ENCODE data around the gene NRIP2. TPM values are rescaled to one million over a fixed set of nuclear protein-coding genes. Genes with fewer than 3 reads are reported as not detected.

NRIP2 gene
- total RNA-seq, 4 donors from 2014 or later, result 6.6 to 33.1 (median 28.8) TPM

DNA sequence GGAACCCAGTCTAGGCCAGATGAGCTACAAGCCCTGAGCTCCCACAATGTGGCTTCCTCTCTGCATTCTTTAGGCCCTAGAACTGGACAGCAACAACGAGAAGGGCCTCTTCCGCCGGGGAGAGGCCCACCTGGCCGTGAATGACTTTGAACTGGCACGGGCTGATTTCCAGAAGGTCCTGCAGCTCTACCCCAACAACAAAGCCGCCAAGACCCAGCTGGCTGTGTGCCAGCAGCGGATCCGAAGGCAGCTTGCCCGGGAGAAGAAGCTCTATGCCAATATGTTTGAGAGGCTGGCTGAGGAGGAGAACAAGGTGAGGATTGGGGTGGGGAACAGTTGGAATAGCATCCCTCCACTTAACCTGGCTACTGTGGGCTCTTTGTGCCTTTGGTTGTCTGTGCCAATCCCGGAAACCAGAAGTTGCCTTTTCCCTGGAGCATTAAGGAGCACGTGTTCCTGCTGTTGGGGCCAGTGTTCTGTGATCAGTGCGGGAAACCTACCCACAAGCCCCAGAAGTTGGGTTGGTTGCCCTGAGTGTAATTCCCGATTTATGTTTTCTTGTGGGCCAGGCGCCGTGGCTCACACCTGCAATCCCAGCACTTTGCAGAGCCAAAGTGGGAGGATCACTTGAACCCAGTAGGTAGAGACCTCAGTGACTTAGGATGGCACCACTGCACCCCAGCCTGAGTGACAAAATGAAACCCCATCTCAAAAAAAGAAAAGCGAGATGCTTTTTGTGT, 33.6 kb downstream of the NRIP2 start:
- peaks cover 5 to 55% (median 17%) of the 10 kb centered on the region in 4 donors for H3K4me1 ChIP-seq
- no peak overlapping the region for H3K4me3 ChIP-seq
- H3K27me3 ChIP-seq, result no peaks in the 10 kb centered on the region
- no peaks in the 10 kb centered on the region for H3K9me3 ChIP-seq
- peaks cover 3 to 88% (median 38%) of the 10 kb centered on the region in 3 donors for H3K36me3 ChIP-seq
- no peak for DNase-seq (ENCODE audit: low spot score in 2 of 2)
- no peak for TF ChIP-seq EP300 (IDR thresholded peaks at IDR 0.05)
- no peak for TF ChIP-seq POLR2A (IDR thresholded peaks at IDR 0.05)
- TF ChIP-seq, protein P1, sequence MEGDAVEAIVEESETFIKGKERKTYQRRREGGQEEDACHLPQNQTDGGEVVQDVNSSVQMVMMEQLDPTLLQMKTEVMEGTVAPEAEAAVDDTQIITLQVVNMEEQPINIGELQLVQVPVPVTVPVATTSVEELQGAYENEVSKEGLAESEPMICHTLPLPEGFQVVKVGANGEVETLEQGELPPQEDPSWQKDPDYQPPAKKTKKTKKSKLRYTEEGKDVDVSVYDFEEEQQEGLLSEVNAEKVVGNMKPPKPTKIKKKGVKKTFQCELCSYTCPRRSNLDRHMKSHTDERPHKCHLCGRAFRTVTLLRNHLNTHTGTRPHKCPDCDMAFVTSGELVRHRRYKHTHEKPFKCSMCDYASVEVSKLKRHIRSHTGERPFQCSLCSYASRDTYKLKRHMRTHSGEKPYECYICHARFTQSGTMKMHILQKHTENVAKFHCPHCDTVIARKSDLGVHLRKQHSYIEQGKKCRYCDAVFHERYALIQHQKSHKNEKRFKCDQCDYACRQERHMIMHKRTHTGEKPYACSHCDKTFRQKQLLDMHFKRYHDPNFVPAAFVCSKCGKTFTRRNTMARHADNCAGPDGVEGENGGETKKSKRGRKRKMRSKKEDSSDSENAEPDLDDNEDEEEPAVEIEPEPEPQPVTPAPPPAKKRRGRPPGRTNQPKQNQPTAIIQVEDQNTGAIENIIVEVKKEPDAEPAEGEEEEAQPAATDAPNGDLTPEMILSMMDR (IDR thresholded peaks at IDR 0.05), result no peak
- 69 to 79% methylated on average over 15 to 16 of the region's 16 CpGs for WGBS, 2 donors
- peak overlapping the region in 1 of 4 donors; percentile 4 for H3K27ac ChIP-seq

DNA sequence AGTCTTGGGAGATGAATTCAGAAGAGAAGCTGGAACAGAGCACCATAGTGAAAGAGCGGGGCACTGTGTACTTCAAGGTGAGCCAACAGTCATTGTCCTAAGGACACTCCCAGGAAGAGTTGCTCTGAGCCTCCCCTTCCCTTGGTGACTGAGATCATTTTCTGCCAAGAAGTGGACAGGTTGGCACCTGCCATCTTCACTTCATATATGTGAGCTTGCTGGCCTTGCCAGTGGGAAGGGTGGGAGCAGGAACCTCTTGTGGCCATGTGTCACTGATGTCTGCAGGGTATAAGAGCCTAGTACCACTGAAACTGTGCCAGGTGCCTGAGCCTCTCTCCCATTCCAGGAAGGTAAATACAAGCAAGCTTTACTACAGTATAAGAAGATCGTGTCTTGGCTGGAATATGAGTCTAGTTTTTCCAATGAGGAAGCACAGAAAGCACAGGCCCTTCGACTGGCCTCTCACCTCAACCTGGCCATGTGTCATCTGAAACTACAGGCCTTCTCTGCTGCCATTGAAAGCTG, 34.7 kb downstream of the NRIP2 start:
- Histone ChIP-seq H3K4me3 (no peak overlapping the region), H3K27ac (no peak overlapping the region), H3K36me3 (peaks cover 3 to 82% (median 38%) of the 10 kb centered on the region in 3 donors), H3K4me1 (peaks cover 5 to 59% (median 20%) of the 10 kb centered on the region in 4 donors), H3K27me3 (no peaks in the 10 kb centered on the region), H3K9me3 (no peaks in the 10 kb centered on the region)
- 87 to 97% methylated on average over 3 of the region's 3 CpGs for WGBS, 2 donors
- DNase-seq (ENCODE audit: low spot score in 2 of 2), result no peak
- TF ChIP-seq POLR2A (IDR thresholded peaks at IDR 0.05) (no peak), EP300 (IDR thresholded peaks at IDR 0.05) (no peak)
- TF ChIP-seq, protein P1 (IDR thresholded peaks at IDR 0.05), result no peak

DNA sequence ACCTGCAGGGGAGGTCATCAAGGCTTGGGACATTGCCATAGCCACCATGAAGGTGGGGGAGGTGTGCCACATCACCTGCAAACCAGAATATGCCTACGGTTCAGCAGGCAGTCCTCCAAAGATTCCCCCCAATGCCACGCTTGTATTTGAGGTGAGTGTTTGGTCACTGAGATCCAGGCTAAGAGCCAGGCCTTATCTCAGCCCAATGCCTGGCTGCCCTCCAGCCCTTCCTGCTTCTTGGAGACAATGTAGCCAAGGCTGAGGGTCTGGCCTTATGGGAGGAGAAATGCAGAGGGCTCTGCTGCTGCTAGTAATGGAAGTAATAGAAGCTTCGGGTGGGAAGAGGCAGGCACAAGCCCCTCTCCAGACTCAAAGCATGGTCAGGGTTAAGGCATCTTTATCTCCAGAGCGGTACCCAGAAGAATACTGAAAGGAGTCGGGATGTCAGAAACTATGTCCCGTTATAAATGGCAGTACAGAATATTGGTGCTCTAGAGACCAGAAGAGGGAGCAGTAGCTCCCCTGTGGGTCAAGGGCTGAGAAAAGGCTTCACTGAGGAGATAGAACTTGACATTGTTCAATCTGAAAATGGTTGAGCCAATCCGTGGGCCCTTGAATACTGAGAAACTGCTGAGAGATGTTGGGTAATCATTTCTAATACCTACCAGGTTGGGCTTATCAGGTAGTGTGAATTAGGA, 37.0 kb downstream of the NRIP2 start:
- peaks cover 3 to 59% (median 32%) of the 10 kb centered on the region in 3 donors for H3K36me3 ChIP-seq
- peaks cover 5 to 49% (median 20%) of the 10 kb centered on the region in 4 donors for H3K4me1 ChIP-seq
- no peak for DNase-seq (ENCODE audit: low spot score in 2 of 2)

DNA sequence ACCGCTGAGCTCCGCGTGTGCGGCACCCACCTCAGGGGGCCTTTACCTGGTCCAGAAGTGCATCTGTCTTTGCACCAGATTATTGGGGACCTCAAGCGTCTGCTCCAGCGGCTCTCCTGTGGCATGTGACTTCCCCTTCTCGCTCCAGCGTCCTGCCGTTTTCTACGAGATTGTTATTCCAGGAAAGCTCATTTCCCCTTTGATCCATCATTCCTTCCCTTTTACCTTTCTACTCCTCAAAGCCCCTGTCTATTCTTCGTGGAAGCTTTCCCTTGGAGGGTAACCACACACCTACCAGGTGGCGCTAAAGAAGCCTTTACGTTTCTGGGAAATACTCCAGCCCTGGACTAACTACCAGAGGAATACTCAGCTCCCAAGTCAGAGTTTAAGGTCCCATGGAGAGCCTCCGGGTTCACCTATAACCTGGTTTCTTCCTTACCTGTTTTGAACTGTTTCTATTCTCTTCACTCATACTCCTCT, 38.6 kb downstream of the NRIP2 start:
- TF ChIP-seq POLR2A (IDR thresholded peaks at IDR 0.05) (no peak), EP300 (IDR thresholded peaks at IDR 0.05) (no peak)
- TF ChIP-seq, protein P1 (IDR thresholded peaks at IDR 0.05), result no peak
- H3K27ac ChIP-seq, result peak overlapping the region; percentile 88 to 97 (median 92)
- WGBS, 2 donors, result 3 to 7% methylated on average over 14 of the region's 14 CpGs

More for the DNA sequence above, 37.0 kb downstream of the NRIP2 start:
- 51 to 61% methylated on average over 7 of the region's 7 CpGs for WGBS, 2 donors
- TF ChIP-seq EP300 (IDR thresholded peaks at IDR 0.05) (no peak), POLR2A (IDR thresholded peaks at IDR 0.05) (no peak)
- TF ChIP-seq, protein P1 (IDR thresholded peaks at IDR 0.05), result peak in 2 of 5 experiments; percentile 5 to 12
- H3K27ac ChIP-seq, result peak overlapping the region in 2 of 4 donors; percentile 40 to 97
- H3K9me3 ChIP-seq, result no peaks in the 10 kb centered on the region
- no peaks in the 10 kb centered on the region for H3K27me3 ChIP-seq
- H3K4me3 ChIP-seq, result no peak overlapping the region

More for the DNA sequence above, 38.6 kb downstream of the NRIP2 start:
- no peaks in the 10 kb centered on the region for H3K27me3 ChIP-seq
- no peak for DNase-seq (ENCODE audit: low spot score in 2 of 2)
- H3K9me3 ChIP-seq, result no peaks in the 10 kb centered on the region
- H3K4me1 ChIP-seq, result peaks cover 5 to 47% (median 20%) of the 10 kb centered on the region in 4 donors
- H3K36me3 ChIP-seq, result peaks cover 3 to 43% (median 23%) of the 10 kb centered on the region in 3 donors
- peak overlapping the region; percentile 57 to 97 (median 92) for H3K4me3 ChIP-seq

All from tibial nerve (tissue), 4 donors.